ENCODE data around the gene ANGPT4. TPM values are rescaled to one million over a fixed set of nuclear protein-coding genes. Genes with fewer than 3 reads are reported as not detected.

Gene ANGPT4
- total RNA-seq, 2 donors from 2014 or later, result 0.05 TPM; not detected in 1

- no peak for DNase-seq
- intact Hi-C loops (cut with DNase I), result no loop called here
These were observed 30.7 kb upstream of the ANGPT4 start for GRCh38 chr20:946826-947225.

GRCh38 chr20:945841-946240 is 29.7 kb upstream of the ANGPT4 start:
- no peaks in the 10 kb centered on the region for H3K4me1 ChIP-seq
- DNase-seq, result no peak
- H3K4me3 ChIP-seq, result no peak overlapping the region
- intact Hi-C loops (cut with DNase I), result no loop called here
- no peaks in the 10 kb centered on the region for H3K9me3 ChIP-seq
- TF ChIP-seq CTCF (IDR thresholded peaks at IDR 0.05), result no peak
- no peak overlapping the region for H3K9ac ChIP-seq (ENCODE audit: low read depth in 2 of 2, low read length in 2 of 2)
- no peaks in the 10 kb centered on the region for H3K27me3 ChIP-seq
- H3K27ac ChIP-seq, result no peak overlapping the region
- no peaks in the 10 kb centered on the region for H3K36me3 ChIP-seq

More at GRCh38 chr20:946826-947225, 30.7 kb upstream of the ANGPT4 start:
- no peak overlapping the region for H3K4me3 ChIP-seq
- TF ChIP-seq CTCF (IDR thresholded peaks at IDR 0.05), result no peak
- H3K9me3 ChIP-seq, result no peaks in the 10 kb centered on the region
- H3K27me3 ChIP-seq, result no peaks in the 10 kb centered on the region
- no peaks in the 10 kb centered on the region for H3K36me3 ChIP-seq
- no peaks in the 10 kb centered on the region for H3K4me1 ChIP-seq
- no peak overlapping the region for H3K9ac ChIP-seq (ENCODE audit: low read depth in 2 of 2, low read length in 2 of 2)
- no peak overlapping the region for H3K27ac ChIP-seq

- no peaks in the 10 kb centered on the region for H3K9me3 ChIP-seq
- no peak overlapping the region for H3K27ac ChIP-seq
- no peaks in the 10 kb centered on the region for H3K27me3 ChIP-seq
- H3K4me3 ChIP-seq, result no peak overlapping the region
- intact Hi-C loops (cut with DNase I), result no loop called here
- no peak for DNase-seq
- no peak for TF ChIP-seq CTCF (IDR thresholded peaks at IDR 0.05)
- no peaks in the 10 kb centered on the region for H3K36me3 ChIP-seq
- no peaks in the 10 kb centered on the region for H3K4me1 ChIP-seq
- no peak overlapping the region for H3K9ac ChIP-seq (ENCODE audit: low read depth in 2 of 2, low read length in 2 of 2)
These were observed 28.8 kb upstream of the ANGPT4 start for GRCh38 chr20:944774-945410.

GRCh38 chr20:944148-944547 is 28.0 kb upstream of the ANGPT4 start:
- Histone ChIP-seq H3K9me3 (no peaks in the 10 kb centered on the region), H3K27me3 (no peaks in the 10 kb centered on the region), H3K4me3 (no peak overlapping the region), H3K4me1 (no peaks in the 10 kb centered on the region), H3K36me3 (no peaks in the 10 kb centered on the region), H3K27ac (no peak overlapping the region), H3K9ac (ENCODE audit: low read depth in 2 of 2, low read length in 2 of 2) (no peak overlapping the region)
- intact Hi-C loops (cut with DNase I), result no loop called here
- DNase-seq, result no peak
- TF ChIP-seq CTCF (IDR thresholded peaks at IDR 0.05), result no peak

GRCh38 chr20:942611-943010 is 26.5 kb upstream of the ANGPT4 start:
- intact Hi-C loops (cut with DNase I), result no loop called here

More at GRCh38 chr20:942611-943010, 26.5 kb upstream of the ANGPT4 start:
- Histone ChIP-seq H3K4me3 (no peak overlapping the region), H3K4me1 (no peaks in the 10 kb centered on the region), H3K27ac (no peak overlapping the region), H3K9me3 (no peaks in the 10 kb centered on the region), H3K9ac (ENCODE audit: low read depth in 2 of 2, low read length in 2 of 2) (no peak overlapping the region), H3K27me3 (no peaks in the 10 kb centered on the region), H3K36me3 (no peaks in the 10 kb centered on the region)
- DNase-seq, result no peak
- TF ChIP-seq CTCF (IDR thresholded peaks at IDR 0.05), result no peak

Measured in colonic mucosa (tissue), 4 donors.